PC-9 (cell line): ENCODE results near the gene MARK2. TPM values are rescaled to one million over a fixed set of nuclear protein-coding genes. Genes with fewer than 3 reads are reported as not detected.

Experiments used
- BruUV-seq: library from RNA; stranded (reverse); fragments of 400-500 nt; replicated peaks from 2 replicates; lab custom pipeline; 2021; lab: Mats Ljungman, UMichigan
- CTCF ChIA-PET: fragments of 300-600 bp; sonication (Branson Sonifier 250); formaldehyde crosslinking; loops from one replicate; lab custom pipeline; 2022; ENCODE audit warnings: antibody characterized with exemption; lab: Charles Lee
- POLR2A ChIA-PET: fragments of 300-600 bp; sonication (Branson Sonifier 250); formaldehyde crosslinking; loops from one replicate; lab custom pipeline; 2022; ENCODE audit warnings: antibody characterized with exemption; ENCODE audit not compliant: unreplicated experiment; lab: Charles Lee
- DNase-seq, 2 experiments: peaks; one replicate each; pipeline versions ENCODE4 v3.0.0 to v3.0.0-alpha.2; 2015 to 2022; ENCODE audit warnings: mixed read lengths in 1 of 2
- H2AFZ ChIP-seq: fragments of 200-600 bp; sonication (generic); 2 replicates; pipeline ENCODE4 v1.8.1; 2017; ENCODE audit warnings: antibody characterized with exemption
- H3F3A ChIP-seq: fragments of 200-600 bp; sonication (generic); 2 replicates; pipeline ENCODE4 v1.8.1; 2017; ENCODE audit warnings: antibody characterized with exemption, mild to moderate bottlenecking, low read depth; ENCODE audit not compliant: insufficient read depth
- H3K27ac ChIP-seq: fragments of 200-600 bp; sonication (generic); 2 replicates; pipeline ENCODE4 v1.6.1; 2016; ENCODE audit warnings: mixed run types
- H3K27me3 ChIP-seq: fragments of 200-600 bp; sonication (generic); 2 replicates; pipeline ENCODE4 v1.6.1; 2016; ENCODE audit warnings: low read depth, mixed run types; ENCODE audit not compliant: insufficient read depth
- H3K36me3 ChIP-seq: fragments of 200-600 bp; sonication (generic); 2 replicates; pipeline ENCODE4 v1.6.1; 2016; ENCODE audit warnings: low read depth, mixed run types
- H3K4me1 ChIP-seq: fragments of 200-600 bp; sonication (generic); replicated peaks from 2 replicates; pipeline ENCODE4 v1.6.1; 2016; ENCODE audit warnings: mixed run types; ENCODE audit not compliant: insufficient read depth
- H3K4me2 ChIP-seq: fragments of 200-600 bp; sonication (generic); 2 replicates; pipeline ENCODE4 v1.6.1; 2017; ENCODE audit warnings: mixed run types
- H3K4me3 ChIP-seq: fragments of 200-600 bp; sonication (generic); 2 replicates; pipeline ENCODE4 v1.6.1; 2016; ENCODE audit warnings: mixed run types
- H3K79me2 ChIP-seq: fragments of 200-600 bp; sonication (generic); 2 replicates; pipeline ENCODE4 v1.6.1; 2017; ENCODE audit warnings: low read depth, mixed run types
- H3K9me2 ChIP-seq: fragments of 200-600 bp; sonication (generic); 2 replicates; pipeline ENCODE4 v1.8.1; 2017; ENCODE audit warnings: mild to moderate bottlenecking; ENCODE audit not compliant: insufficient read depth
- H3K9me3 ChIP-seq: fragments of 200-600 bp; sonication (generic); 2 replicates; pipeline ENCODE4 v1.8.1; 2016; ENCODE audit warnings: low read depth; ENCODE audit not compliant: insufficient read depth
- H4K20me1 ChIP-seq: fragments of 200-600 bp; sonication (generic); 2 replicates; pipeline ENCODE4 v1.8.1; 2017; ENCODE audit not compliant: insufficient read depth
- EZH2 ChIP-seq: fragments of 200-600 bp; sonication (generic); IDR thresholded peaks from 2 replicates; pipeline ENCODE4 v1.8.0; 2017; ENCODE audit warnings: antibody characterized with exemption, low read depth
- intact Hi-C: fragments of 100-400 bp; cut with micrococcal nuclease; formaldehyde crosslinking; loops from one replicate; pipeline ENCODE4 v1.10.0; 2022; ENCODE audit not compliant: unreplicated experiment
- total RNA-seq: library from RNA; stranded (reverse); gene quantifications from 2 replicates; pipeline ENCODE4 v1.2.3, GENCODE V29; 2021
- TF ChIP-seq, protein P1 (sequence below): fragments of 200-600 bp; sonication (generic); conservative IDR thresholded peaks from 2 replicates; pipeline ENCODE4 v1.6.1; 2017; ENCODE audit warnings: mixed run types, antibody characterized with exemption, mild to moderate bottlenecking, moderate library complexity

MARK2 gene
- total RNA-seq, 1 experiment from 2014 or later: 65.0 TPM

DNA sequence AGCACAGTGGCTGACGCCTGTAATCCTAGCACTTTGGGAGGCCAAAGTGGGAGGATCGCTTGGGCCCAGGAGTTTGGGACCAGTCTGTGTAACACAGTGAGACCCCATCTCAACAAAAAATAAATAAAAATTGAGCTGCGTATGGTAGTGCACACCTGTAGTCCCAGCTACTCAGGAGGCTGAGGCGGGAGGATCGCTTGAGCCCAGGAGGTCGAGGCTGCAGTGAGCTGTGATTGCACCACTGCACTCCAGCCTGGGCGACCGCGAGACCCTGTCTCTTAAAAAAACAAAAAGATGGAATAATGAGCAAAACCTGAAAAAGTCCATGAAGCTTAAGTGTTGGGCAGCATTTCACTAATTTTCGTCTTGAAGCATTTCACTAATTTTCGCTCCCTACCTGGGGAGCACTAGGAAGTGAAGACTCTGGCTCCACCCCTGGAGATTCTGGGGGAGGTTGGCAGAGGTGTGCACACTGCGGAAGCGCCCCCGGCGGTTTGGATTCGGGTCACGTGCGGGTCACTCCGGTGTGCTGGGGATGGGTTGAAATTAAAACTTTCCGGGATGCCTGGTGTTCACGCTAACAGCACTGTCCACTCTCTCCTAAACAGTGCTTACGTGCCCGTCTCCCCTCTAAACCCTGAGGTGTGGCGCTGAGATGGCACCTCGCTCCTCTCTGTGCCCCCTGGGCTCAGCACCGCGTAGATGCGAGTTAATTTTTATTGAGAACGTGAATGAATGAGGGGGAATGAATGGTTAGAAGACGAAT lies 99.0 kb downstream of the MARK2 start:
- TSS peak; percentile 39 for BruUV-seq
- Histone ChIP-seq H3K36me3 (peaks cover 12% of the 10 kb centered on the region; the same call in 1 of the 2 replicates), H2AFZ (peak overlapping the region; percentile 97), H3K9me2 (no peaks in the 10 kb centered on the region), H3K79me2 (peaks cover 41% of the 10 kb centered on the region), H3K9me3 (no peaks in the 10 kb centered on the region), H3K4me1 (peaks cover 44% of the 10 kb centered on the region), H3K4me3 (peak overlapping the region; percentile 77), H4K20me1 (peaks cover 17% of the 10 kb centered on the region), H3K27ac (peak overlapping the region; percentile 83), H3F3A (peaks cover 16% of the 10 kb centered on the region), H3K4me2 (peak overlapping the region; percentile 99), H3K27me3 (no peaks in the 10 kb centered on the region)
- ChIA-PET CTCF (interaction anchor here (0.6 to 0.7 kb wide), 3 partner anchors 31 to 1335 kb away, joined by 3 to 8 read pairs (median 6); no protein-coding TSS in a partner anchor), POLR2A (no interaction called here)
- TF ChIP-seq, protein P1, sequence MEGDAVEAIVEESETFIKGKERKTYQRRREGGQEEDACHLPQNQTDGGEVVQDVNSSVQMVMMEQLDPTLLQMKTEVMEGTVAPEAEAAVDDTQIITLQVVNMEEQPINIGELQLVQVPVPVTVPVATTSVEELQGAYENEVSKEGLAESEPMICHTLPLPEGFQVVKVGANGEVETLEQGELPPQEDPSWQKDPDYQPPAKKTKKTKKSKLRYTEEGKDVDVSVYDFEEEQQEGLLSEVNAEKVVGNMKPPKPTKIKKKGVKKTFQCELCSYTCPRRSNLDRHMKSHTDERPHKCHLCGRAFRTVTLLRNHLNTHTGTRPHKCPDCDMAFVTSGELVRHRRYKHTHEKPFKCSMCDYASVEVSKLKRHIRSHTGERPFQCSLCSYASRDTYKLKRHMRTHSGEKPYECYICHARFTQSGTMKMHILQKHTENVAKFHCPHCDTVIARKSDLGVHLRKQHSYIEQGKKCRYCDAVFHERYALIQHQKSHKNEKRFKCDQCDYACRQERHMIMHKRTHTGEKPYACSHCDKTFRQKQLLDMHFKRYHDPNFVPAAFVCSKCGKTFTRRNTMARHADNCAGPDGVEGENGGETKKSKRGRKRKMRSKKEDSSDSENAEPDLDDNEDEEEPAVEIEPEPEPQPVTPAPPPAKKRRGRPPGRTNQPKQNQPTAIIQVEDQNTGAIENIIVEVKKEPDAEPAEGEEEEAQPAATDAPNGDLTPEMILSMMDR: no peak; the same call in 1 of the 2 replicates
- TF ChIP-seq EZH2: no peak
- DNase-seq: peak; percentile 69 to 72
- intact Hi-C loops: loop anchor here (1.0 to 10.0 kb wide), 4 partner anchors 19 to 263 kb away; partner anchors contain the start of gene ATL3

- H3K27ac ChIP-seq: peak within 1 kb of the TSS; percentile 83
- H3K27me3 ChIP-seq: no peaks in the 10 kb centered on the region
- H3K36me3 ChIP-seq: peaks cover 12% of the 10 kb centered on the region; the same call in 1 of the 2 replicates
- H3K4me1 ChIP-seq: peaks cover 44% of the 10 kb centered on the region
- peak within 1 kb of the TSS; percentile 77 for H3K4me3 ChIP-seq
- H2AFZ ChIP-seq: peak within 1 kb of the TSS; percentile 97
- H4K20me1 ChIP-seq: peaks cover 24% of the 10 kb centered on the region
- H3K79me2 ChIP-seq: peaks cover 49% of the 10 kb centered on the region
- CTCF ChIA-PET: interaction anchor here (0.6 kb wide), 2 partner anchors 24 to 50 kb away, joined by 3 read pairs; no protein-coding TSS in a partner anchor
- H3K9me2 ChIP-seq: no peaks in the 10 kb centered on the region
- H3K9me3 ChIP-seq: no peaks in the 10 kb centered on the region
- H3F3A ChIP-seq: peaks cover 20% of the 10 kb centered on the region
- intact Hi-C loops: loop anchor here (1.0 to 10.0 kb wide), 4 partner anchors 19 to 264 kb away; partner anchors contain the start of gene ATL3
- peak; percentile 97 to 99 for DNase-seq
- no TSS peak for BruUV-seq
- H3K4me2 ChIP-seq: peak within 1 kb of the TSS; percentile 99
- TF ChIP-seq, protein P1: no peak
- no peak for TF ChIP-seq EZH2
- POLR2A ChIA-PET: interaction anchor here (0.5 to 0.7 kb wide), 4 partner anchors 100 to 1173 kb away, joined by 3 to 10 read pairs (median 8); partner anchors contain the start of genes CATSPERZ and MARK2
Measured at GRCh38 chr11:63938479-63939396, 99.8 kb downstream of the MARK2 start, which contains the start of gene NAA40. Gene NAA40, plus strand, starts transcription at chr11:63939002. Its CDS starts 95 bp downstream, at chr11:63939097.
